Fibroblast of lung (primary cell): ENCODE data around the gene BMERB1.

Experiments
- EZH2 ChIP-seq: IDR thresholded peaks from 2 replicates; pipeline ENCODE4 v1.5.1; 2012; ENCODE audit warnings: low read length, control low read depth, mild to moderate bottlenecking; ENCODE audit errors: missing control alignments
- TF ChIP-seq, protein P1 (sequence below), 2 donors: IDR thresholded peaks in 1 of 2; conservative IDR thresholded peaks in 1 of 2; 1 replicate in 1 of 2; 2 replicates in 1 of 2; pipeline ENCODE4 v1.5.1; 2011 to 2012; ENCODE audit warnings: low read length in 2 of 2, control low read depth in 1 of 2, inconsistent platforms in 1 of 2, low read depth in 1 of 2, mild to moderate bottlenecking in 1 of 2

DNA sequence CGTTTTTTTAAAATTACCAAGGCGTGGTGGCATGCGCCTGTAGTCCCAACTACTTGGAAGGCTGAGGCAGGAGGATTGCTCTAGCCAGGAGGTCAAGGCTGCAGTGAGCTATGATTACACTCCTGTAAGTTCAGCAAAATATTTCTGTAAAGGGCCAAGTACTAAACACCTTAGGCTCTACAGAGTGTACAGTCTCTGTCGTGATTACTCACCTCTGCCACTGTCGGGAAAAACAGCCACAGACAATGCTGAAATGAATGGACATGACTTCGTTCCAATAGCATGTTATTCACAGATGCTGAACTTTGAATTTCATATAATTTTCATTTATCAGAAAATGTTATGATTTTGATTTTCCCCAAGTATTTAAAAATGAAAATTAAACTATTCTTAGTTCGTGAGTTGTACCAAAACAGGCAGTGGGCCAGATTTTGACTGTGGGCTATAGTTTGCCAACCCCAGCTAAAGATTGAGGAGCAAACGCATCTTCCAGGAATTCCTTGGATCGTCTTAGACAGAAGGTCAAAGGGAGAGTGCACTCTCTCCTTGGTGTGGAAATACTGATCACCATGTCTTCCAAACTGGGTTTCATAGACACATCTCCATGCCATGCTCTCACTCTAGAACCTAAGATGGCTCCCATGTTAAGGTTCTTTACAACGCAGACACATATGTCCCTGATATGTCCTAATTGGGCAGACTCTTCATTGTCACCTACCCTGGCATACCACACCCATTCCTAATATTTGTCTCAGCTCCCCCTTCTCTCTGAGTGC, 119.1 kb downstream of the BMERB1 start:
- TF ChIP-seq, protein P1, sequence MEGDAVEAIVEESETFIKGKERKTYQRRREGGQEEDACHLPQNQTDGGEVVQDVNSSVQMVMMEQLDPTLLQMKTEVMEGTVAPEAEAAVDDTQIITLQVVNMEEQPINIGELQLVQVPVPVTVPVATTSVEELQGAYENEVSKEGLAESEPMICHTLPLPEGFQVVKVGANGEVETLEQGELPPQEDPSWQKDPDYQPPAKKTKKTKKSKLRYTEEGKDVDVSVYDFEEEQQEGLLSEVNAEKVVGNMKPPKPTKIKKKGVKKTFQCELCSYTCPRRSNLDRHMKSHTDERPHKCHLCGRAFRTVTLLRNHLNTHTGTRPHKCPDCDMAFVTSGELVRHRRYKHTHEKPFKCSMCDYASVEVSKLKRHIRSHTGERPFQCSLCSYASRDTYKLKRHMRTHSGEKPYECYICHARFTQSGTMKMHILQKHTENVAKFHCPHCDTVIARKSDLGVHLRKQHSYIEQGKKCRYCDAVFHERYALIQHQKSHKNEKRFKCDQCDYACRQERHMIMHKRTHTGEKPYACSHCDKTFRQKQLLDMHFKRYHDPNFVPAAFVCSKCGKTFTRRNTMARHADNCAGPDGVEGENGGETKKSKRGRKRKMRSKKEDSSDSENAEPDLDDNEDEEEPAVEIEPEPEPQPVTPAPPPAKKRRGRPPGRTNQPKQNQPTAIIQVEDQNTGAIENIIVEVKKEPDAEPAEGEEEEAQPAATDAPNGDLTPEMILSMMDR (conservative IDR thresholded peaks at IDR 0.05 in 1 of 2, IDR thresholded peaks at IDR 0.05 in 1 of 2; ENCODE audit: low read depth in 1 of 2, low read length in 2 of 2), result no peak
- TF ChIP-seq EZH2, result no peak
